ENCODE data around the gene ROPN1.
A peak's percentile ranks its signal among the peaks of the same experiment; 100 is the strongest.
"Not testable (repeated sequence)": the region's sequence is repeated elsewhere in the genome, so short reads cannot be mapped to it uniquely, and the experiment has no call there.

ROPN1 gene

GRCh38 chr3:123991730-123992588 lies at the start of gene ROPN1:
Gene ROPN1 (minus strand): TSS chr3:123992124. CDS start chr3:123980481, 11,643 bp downstream.
- not testable (repeated sequence) for DNase-seq

DNA sequence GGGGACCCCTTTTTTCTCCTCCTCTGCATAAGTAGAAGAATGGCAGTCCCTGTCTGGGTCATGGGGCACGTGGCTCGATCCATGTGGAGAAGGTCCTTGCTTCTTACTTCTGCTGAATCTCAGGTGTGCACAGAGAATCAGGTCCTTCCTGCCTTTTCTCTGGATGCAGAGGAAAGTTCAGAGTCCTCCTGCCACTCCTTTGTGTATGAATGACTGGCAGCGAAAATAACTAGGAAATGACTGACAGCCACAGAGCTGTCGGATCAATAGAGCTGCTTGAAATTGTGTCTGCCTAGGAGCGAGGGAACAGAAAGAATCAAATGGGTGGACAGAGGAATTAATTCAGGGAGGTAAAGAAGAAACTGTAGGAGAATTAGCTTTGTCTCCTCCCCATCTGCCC lies 49.6 kb upstream of the ROPN1 start:
- no peak for DNase-seq

DNA sequence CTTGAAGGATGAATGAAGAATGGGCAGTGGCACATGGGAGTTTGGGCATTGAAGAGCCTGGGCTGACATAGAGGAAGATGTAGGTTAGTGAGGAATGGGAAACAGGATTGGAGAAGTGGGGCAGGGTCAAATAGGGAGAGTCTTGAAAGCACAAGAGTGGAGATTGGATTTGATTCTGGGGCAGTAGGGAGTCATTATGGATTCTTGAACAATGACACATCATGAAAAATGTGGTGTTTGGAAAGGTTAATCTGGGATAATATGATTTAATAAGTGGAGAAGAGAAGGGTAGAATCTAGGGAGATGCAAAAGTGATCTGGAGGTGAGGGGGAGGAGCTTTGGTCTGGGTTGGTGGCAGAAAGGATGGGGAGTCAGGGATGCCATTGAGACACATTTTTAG lies 45.4 kb upstream of the ROPN1 start:
- DNase-seq: no peak

- DNase-seq: not testable (repeated sequence)
Measured at GRCh38 chr3:124036214-124036613, 44.3 kb upstream of the ROPN1 start.

GRCh38 chr3:124035463-124036121 lies 43.7 kb upstream of the ROPN1 start:
- DNase-seq: no peak

DNA sequence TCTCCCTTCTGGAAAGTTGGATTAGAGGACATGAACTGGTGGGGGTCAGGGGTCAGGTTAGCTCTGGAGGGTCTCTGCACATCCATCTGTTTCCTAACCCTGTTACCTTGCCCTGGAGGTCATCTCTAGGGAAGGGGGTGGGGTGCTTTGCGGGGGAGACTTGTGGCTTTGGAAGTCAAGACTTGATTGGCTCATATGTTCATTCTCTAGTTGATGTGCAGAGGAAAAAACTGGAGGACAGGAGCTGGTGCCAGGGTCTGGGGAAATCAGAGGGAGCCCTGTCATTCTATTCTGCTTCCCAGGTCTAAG lies 42.9 kb upstream of the ROPN1 start:
- no peak for DNase-seq

DNA sequence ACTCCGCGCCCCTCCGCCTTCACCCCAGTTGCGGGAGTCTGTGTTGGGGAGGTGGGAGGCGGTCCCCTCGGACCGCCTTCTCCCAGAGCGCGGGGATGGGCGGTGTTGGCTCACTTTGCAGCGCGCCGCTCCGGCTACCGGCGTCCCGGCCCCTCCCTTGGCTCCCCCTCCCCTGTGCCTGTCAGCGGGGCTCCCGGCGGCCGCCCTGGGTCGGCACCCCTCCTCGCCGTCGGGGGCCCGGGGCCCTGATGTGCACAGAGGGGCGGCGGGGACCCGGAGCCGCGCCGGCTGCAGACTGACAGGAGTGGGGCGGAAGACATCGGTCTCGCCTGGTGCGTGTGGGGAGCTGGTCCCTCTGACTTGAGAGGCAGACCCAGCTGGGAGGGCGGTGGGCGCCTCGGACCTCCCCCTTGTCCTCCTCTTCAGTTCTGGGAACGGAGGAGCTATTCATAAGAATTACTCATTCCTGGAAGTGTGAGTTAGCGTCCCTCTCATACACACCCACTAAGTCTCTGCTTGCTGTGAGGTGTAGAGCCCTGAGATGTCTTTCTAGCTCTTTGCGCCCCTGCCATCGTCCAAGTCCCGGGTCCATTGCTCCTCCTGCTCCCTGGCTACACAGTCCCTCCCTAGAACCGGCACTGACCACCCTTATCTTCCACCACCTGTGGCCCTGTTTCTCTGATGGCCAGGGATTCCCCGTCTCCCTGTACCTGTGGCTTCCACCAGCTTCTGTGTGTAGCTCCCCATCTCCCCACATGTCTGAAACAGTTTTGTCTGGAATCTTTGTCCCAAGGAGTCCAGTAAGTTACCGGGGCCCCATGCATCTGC lies 42.3 kb upstream of the ROPN1 start:
- no peak for DNase-seq

GRCh38 chr3:124033360-124034015 lies 41.6 kb upstream of the ROPN1 start, which contains the start of gene KALRN:
Gene KALRN (plus strand): TSS chr3:124033369.
- DNase-seq: no peak

- DNase-seq: peak; percentile 33
Measured at GRCh38 chr3:124032881-124033359, 41.0 kb upstream of the ROPN1 start.

- no peak for DNase-seq
Measured at GRCh38 chr3:124032311-124032880, 40.5 kb upstream of the ROPN1 start.

GRCh38 chr3:124026516-124026915 lies 34.6 kb upstream of the ROPN1 start:
- DNase-seq: no peak

GRCh38 chr3:124023531-124023930 lies 31.6 kb upstream of the ROPN1 start:
- DNase-seq: not testable (repeated sequence)

DNA sequence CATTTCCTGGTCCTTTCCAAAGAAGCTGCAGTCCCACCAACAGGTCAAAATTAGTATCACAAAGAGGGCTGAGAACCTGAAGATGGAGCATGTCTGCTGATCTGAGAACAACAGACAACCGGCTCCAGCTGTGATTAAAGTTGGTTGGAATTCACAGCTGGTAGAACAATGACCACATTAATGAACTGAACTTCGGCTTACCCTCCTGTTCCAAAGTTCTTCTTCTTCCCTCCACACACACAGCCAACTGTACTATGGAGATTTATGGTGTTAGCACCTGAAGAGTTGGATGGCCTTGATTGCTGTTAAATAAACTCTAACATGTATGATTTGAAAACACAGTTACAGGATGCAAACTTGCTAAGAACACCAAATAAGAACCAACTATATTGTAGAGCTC lies 27.4 kb upstream of the ROPN1 start:
- no peak for DNase-seq

GRCh38 chr3:124017502-124017901 lies 25.6 kb upstream of the ROPN1 start:
- DNase-seq: not testable (repeated sequence)

DNA sequence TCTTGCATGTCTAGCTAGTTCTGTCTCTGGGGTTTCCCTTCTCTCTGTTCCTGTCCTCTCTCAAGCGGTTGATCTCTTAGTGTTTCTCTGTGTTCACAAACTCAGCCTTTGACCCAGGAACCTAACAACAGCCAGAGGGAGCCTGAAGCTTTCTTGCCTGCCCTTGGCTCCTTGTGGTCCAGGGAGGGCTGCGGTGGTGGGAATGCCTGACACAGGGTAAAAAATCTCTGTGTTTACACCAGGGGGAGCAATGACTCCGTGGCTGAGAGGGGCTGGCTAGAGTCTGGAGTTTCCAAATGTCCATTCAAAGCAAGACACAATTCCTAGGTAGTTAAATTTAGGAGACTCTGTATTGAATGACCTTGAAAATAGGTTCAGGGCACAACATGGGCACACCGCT lies 24.6 kb upstream of the ROPN1 start:
- DNase-seq: not testable (repeated sequence)

DNA sequence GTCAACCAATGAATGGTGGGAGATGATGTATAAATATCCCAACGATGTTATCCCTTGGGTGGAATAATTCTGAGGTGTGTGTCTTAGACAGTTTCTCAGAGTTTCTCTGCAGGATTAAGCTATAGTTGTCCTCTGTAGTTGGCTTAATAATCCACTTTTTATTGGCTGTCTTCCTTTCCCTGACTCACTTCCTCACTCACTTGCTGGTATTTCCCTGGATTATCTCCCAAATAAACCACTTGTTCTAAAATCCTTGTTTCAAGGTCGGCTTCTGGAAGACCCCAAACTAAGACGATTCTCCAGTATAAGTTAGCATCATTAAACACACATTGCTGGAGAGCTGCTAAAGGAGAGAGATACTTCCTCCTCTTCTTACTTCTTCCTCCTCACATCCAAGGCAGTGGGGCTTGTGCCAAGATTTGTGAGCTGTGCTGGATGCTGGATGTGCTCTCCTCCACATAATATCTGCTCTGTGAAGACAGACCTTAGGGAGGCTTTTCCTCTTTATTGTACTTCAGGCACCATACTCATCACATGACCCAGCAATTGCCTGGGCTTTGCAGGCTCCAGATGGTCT lies 22.5 kb upstream of the ROPN1 start:
- no peak for DNase-seq

GRCh38 chr3:124008321-124008720 lies 16.4 kb upstream of the ROPN1 start:
- DNase-seq: not testable (repeated sequence)

- no peak for DNase-seq
Measured at GRCh38 chr3:124007186-124007585, 15.3 kb upstream of the ROPN1 start.

DNA sequence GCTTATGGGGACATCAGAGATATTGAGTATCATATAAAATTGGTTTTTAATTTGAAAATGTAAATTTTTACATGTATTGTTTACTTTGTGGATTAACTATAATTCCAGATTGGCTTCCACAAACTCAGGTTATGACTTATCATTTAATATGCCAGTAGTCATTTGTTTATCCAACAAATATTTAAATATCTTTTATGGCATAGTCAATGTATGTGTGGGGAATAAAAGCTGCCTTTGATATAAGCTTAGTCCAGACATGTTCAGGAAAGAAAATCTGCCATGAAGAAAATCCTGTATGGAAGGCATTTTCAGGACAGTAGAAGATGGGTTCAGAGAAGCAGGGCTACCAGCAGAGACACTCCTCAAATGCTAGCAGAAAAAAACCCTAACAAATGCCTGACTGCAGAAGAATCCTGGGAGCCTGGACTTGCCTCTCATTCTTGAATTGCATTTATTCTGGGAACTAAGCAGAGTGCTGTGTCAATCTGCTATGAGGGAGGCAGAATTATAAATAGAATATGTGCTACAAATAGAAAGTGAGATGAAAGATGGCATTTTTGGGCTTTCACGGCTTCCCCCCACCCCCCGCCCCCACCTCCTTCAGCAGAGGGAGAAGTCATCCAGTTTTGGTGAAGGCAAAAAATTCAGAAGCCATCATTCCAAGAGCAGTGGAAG lies 10.6 kb upstream of the ROPN1 start:
- DNase-seq: not testable (repeated sequence)

- not testable (repeated sequence) for DNase-seq
Measured at GRCh38 chr3:124001366-124001765, 9.4 kb upstream of the ROPN1 start.

DNA sequence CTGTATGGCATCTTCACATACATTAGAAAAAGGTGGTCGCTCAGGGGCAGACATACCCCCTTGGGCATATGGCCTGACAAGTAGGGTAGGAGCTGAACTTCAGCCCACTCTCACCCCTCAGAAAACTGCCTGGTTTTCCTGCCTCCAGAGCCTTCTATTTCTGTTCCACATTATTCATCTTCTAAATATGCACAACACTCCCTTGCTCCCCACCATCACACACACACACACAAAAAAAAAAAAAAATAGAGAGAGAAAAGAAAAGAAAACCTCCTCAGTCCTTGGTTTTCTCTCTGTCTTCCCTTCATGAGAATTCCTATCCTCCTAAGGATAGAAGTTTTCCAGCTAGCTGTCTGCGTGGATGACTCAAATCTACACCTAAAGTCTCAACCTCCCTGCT lies 5.6 kb upstream of the ROPN1 start:
- no peak for DNase-seq
